Muscle of arm (tissue), 12 donors: ENCODE results near the gene FARS2. TPM values are rescaled to one million over a fixed set of nuclear protein-coding genes. Genes with fewer than 3 reads are reported as not detected.

ENCODE experiments used
- DNase-seq: peaks from one replicate; pipeline ENCODE4 v3.0.0-alpha.2; 2013
- polyA plus RNA-seq, 12 donors: library from polyadenylated mRNA; unstranded; fragments of 120-200 nt; gene quantifications; one replicate each; pipeline ENCODE4 v1.2.1, GENCODE V29; 2013; ENCODE audit not compliant: insufficient read length in 12 of 12

FARS2 gene
- polyA plus RNA-seq, 12 donors: 7.1 to 16.5 (median 10.8) TPM; not detected in 1

- no peak for DNase-seq
Measured at GRCh38 chr6:5501837-5502236, 240.5 kb downstream of the FARS2 start.

GRCh38 chr6:5504078-5504477, 242.8 kb downstream of the FARS2 start:
- DNase-seq: no peak

GRCh38 chr6:5506149-5506548, 244.8 kb downstream of the FARS2 start:
- DNase-seq: no peak

- no peak for DNase-seq
Measured at GRCh38 chr6:5506597-5506996, 245.3 kb downstream of the FARS2 start.

GRCh38 chr6:5507131-5507681, 245.9 kb downstream of the FARS2 start:
- no peak for DNase-seq

GRCh38 chr6:5509106-5509505, 247.8 kb downstream of the FARS2 start:
- DNase-seq: no peak

- no peak for DNase-seq
Measured at GRCh38 chr6:5510331-5511133, 249.2 kb downstream of the FARS2 start.

GRCh38 chr6:5511954-5512353, 250.6 kb downstream of the FARS2 start:
- DNase-seq: no peak

- DNase-seq: no peak
Measured at GRCh38 chr6:5512422-5512821, 251.1 kb downstream of the FARS2 start.

GRCh38 chr6:5513408-5513807, 252.1 kb downstream of the FARS2 start:
- DNase-seq: no peak

- DNase-seq: no peak
Measured at GRCh38 chr6:5514353-5514752, 253.0 kb downstream of the FARS2 start.

GRCh38 chr6:5515200-5515599, 253.9 kb downstream of the FARS2 start:
- no peak for DNase-seq

GRCh38 chr6:5516036-5516435, 254.7 kb downstream of the FARS2 start:
- no peak for DNase-seq

GRCh38 chr6:5517796-5518195, 256.5 kb downstream of the FARS2 start:
- no peak for DNase-seq

GRCh38 chr6:5518936-5519491, 257.7 kb downstream of the FARS2 start:
- no peak for DNase-seq

- DNase-seq: no peak
Measured at GRCh38 chr6:5520796-5521195, 259.5 kb downstream of the FARS2 start.

- DNase-seq: no peak
Measured at GRCh38 chr6:5521322-5521721, 260.0 kb downstream of the FARS2 start.

- no peak for DNase-seq
Measured at GRCh38 chr6:5522147-5522546, 260.8 kb downstream of the FARS2 start.

GRCh38 chr6:5524110-5524509, 262.8 kb downstream of the FARS2 start:
- DNase-seq: no peak

- DNase-seq: no peak
Measured at GRCh38 chr6:5525209-5525608, 263.9 kb downstream of the FARS2 start.

- no peak for DNase-seq
Measured at GRCh38 chr6:5529015-5529414, 267.7 kb downstream of the FARS2 start.

GRCh38 chr6:5529733-5530132, 268.4 kb downstream of the FARS2 start:
- no peak for DNase-seq

- DNase-seq: no peak
Measured at GRCh38 chr6:5531161-5531560, 269.8 kb downstream of the FARS2 start.
